Epidermal melanocyte (primary cell): ENCODE results near the gene DES.

ENCODE experiments used
- DNase-seq: peaks from one replicate; pipeline ENCODE4 v3.0.0; 2011; ENCODE audit warnings: low spot score; ENCODE audit not compliant: insufficient read length

DES gene

DNA sequence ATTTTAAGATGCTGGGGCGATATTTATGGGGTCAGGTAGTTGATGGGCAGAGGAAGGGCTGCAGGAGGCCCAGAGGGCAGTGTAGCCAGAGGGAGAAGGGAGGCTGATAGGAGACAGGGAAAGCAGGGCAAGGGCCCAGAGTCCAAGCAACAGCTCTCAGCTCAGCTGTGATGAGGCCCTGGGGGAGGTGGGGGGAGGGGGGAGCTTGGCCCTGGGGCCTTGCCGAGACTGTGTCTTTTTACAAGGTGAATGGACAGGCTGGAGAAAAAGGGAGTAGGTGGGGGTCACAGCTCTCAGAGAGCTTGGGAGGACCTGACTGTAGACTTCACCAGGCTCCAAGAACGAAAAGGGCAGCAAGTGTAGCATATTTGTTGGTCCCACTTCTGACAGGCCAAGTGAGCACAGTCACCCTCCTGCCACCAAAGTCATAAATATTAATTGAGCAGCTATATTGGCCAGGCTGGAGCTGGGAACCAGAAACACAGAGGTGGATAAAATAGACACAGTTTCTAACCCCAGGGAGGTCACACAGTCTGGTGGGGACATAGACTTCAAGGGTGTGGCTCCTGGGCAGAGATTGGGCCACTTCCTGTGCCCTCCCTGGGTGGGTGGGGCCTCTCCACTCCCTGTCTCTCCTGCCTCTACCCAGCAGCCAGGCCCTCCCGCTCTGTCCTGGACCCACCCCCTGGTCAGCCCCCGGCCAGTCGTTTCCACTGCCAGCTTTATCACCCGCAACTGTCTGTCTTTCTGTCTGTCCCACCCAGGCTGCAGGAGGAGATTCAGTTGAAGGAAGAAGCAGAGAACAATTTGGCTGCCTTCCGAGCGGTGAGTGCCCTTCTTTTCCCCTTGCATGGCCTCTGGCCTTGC lies 1.4 kb downstream of the DES start:
- DNase-seq = no peak

DNA sequence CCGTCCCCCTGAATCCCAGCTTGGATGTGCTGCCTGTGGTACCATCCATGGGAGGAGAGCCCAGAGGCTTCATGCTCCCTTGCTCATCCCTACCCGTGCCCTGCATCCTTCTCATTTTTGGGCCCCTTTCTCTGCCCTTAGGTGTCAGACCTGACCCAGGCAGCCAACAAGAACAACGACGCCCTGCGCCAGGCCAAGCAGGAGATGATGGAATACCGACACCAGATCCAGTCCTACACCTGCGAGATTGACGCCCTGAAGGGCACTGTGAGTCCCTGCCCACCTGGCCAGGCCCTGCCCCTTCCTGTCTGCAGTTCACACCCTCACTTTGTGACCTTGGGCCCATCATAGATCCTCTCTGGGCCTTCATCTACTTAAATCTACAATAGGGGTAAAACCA lies 2.5 kb downstream of the DES start:
- peak; percentile 2 for DNase-seq

DNA sequence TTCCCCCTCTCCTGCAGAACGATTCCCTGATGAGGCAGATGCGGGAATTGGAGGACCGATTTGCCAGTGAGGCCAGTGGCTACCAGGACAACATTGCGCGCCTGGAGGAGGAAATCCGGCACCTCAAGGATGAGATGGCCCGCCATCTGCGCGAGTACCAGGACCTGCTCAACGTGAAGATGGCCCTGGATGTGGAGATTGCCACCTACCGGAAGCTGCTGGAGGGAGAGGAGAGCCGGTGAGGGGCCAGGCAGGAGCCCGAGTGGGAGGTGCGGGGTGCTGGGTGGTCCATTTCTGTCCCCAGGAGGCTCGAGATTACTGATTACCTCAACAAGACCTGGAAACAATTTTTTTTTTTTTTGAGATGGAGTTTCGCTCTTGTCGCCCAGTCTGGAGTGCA lies 3.1 kb downstream of the DES start:
- DNase-seq = peak; percentile 8

DNA sequence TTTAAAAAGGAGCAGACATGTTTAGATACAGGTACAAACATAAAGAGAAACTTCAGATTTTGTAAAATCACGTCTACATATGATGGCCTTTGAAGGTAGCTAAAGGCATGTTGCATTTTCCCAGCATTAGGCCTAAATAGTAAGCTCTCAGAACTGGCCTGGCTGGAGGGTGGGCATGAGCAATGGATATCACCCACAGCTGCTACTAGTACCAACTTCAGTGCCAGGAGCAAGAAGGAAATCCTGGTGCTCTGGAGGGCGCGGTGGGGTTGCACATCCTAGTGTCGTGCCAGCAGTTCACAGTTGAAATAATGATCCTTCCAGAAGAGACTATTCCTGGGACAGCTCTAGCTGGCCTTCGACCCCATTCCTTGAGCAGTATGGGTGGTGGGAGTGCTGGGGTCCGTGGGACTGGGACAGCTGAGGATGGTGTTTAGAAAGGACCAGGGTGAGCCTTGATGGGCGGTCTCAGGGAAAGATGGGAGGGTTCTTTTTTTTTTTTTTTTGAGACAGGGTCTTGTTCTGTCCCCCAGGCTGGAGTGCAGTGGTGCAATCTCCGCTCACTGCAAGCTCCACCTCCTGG lies 4.9 kb downstream of the DES start:
- no peak for DNase-seq

DNA sequence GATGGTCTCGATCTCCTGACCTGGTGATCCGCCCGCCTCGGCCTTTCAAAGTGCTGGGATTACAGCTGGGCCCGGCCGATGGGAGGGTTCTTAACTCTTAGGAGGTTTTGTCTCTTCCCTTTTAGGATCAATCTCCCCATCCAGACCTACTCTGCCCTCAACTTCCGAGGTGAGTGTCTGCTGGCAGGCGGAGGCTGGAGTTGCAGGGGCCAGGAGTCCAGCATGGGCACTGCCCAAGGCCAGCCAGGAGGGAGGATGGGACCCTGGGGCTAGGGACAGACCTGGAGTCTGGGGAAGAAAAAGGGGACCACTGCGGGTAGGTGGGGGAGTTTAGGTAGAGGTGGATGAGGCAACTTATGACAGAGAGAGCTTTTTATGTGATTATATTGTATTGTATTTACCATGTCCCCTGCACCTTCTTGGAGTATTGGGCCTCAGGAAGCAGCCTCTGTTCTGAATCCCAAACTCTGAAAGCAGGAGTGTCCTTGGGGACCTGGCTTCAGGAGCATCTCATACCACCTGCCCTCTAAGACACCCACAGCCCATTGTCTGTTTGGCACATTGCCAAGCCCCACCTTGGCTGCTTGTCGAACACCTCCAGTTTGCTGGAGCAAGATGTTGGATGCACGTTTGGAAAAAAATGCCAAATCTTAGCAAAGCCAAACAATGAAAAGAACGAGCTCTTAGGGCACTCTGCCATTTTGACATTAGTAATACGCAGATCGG lies 5.6 kb downstream of the DES start:
- DNase-seq = no peak

DNA sequence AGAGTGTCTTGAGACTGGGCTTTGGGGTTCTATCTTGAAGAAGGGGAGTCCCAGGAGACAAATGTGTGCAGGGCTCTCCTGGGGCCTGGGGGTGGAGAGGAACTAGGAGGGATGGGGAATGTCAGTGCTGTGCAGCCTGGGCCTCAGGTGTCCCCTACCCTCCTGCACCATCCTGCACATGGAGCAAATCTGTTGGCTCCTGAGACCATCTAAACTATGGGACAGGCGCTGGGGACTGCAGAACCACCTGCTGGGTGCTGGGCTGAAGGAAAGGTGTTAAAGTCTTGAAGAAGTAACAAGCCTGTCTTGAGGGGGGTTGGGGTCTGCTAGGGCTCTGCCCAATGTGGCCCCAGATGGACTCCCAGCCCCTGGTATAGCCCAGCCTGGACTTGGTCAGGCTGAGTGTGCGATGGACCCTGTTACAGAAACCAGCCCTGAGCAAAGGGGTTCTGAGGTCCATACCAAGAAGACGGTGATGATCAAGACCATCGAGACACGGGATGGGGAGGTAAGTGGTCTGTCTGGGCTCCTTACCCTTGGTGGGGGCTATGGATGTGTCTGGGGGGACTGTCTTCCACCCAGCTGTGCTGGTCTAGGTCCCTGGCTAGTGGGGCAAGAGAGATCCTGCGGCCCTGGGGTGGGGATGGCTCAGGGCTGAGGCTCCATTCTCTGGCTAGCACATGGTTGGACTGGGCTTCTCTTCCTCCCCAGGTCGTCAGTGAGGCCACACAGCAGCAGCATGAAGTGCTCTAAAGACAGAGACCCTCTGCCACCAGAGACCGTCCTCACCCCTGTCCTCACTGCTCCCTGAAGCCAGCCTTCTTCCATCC lies 7.3 kb downstream of the DES start:
- no peak for DNase-seq

DNA sequence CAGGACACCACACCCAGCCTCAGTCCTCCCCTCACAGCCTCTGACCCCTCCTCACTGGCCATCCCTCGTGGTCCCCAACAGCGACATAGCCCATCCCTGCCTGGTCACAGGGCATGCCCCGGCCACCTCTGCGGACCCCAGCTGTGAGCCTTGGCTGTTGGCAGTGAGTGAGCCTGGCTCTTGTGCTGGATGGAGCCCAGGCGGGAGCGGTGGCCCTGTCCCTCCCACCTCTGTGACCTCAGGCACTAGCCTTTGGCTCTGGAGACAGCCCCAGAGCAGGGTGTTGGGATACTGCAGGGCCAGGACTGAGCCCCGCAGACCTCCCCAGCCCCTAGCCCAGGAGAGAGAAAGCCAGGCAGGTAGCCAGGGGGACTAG lies 7.9 kb downstream of the DES start:
- DNase-seq = no peak

DNA sequence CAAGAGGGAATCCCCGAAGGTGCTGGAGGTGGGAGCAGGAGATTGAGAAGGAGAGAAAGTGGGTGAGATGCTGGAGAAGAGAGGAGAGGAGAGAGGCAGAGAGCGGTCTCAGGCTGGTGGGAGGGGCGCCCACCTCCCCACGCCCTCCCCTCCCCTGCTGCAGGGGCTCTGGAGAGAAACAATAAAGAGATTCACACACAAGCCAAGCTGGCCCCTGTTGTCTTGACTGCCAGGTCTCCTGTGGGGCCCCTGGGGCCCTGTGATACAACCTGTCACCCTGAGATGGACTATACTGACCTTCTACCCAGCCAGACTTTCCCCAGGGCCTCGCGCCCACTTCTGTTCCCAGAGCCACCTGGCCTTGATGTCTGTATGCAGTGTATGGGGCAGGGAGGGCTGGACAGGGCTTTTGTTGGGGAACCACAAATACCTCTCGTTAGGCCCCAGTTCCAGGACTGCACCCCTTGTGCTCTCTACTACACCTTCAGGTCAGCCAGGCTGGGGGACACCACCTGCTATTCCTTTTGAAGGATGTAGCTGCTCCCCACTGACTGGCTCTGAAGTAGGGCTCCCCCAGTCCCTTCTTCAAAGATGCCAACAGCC lies 8.5 kb downstream of the DES start:
- DNase-seq = no peak

DNA sequence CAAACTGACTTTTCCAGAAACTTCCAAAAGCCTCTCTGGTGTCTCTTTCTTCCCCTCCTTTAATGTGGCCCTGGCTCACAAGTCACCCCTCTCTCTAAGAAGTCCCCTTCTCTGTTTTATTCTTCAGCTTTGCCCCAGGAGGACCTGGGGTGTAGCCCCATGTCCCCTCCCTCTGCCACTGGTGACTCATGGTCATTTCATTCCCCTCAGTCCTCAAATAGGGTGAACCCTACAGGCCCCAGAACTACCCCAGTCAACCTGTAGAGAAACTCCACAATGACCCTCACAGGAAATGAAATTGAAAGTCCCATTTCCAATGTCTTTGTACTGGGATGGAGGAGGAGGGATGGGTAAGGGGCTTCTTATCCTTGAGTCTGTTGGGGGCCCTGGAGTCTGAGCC lies 10.3 kb downstream of the DES start:
- DNase-seq = no peak

DNA sequence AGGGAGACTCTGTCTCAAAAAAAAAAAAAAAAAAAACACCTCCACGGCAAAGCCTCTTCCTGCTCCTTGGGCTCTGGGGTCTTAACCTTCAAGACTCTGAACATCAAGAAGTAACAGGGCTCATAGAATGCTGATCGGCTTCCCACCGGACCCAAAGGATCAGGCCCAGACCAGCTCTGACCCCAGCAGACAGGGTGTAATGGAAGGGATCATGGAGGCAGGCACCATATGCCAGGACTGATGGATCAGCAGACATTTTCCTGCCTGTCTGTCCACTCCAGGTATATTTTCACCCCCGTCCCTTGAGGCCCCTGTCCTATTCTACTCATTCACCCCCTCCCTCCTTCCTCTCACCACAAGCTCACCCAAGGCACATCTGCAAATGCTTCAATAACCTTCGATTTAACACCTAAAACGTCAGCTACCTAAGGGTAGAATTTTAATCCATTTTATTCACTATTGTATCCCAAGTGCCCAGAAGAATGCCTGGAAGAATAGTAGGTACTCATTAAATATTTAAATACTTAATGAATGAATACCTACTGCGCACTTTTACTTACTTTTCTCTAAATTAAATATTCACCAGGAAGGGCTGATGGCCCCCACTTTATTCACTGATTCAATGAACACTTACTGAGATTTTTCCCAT lies 11.9 kb downstream of the DES start:
- no peak for DNase-seq

DNA sequence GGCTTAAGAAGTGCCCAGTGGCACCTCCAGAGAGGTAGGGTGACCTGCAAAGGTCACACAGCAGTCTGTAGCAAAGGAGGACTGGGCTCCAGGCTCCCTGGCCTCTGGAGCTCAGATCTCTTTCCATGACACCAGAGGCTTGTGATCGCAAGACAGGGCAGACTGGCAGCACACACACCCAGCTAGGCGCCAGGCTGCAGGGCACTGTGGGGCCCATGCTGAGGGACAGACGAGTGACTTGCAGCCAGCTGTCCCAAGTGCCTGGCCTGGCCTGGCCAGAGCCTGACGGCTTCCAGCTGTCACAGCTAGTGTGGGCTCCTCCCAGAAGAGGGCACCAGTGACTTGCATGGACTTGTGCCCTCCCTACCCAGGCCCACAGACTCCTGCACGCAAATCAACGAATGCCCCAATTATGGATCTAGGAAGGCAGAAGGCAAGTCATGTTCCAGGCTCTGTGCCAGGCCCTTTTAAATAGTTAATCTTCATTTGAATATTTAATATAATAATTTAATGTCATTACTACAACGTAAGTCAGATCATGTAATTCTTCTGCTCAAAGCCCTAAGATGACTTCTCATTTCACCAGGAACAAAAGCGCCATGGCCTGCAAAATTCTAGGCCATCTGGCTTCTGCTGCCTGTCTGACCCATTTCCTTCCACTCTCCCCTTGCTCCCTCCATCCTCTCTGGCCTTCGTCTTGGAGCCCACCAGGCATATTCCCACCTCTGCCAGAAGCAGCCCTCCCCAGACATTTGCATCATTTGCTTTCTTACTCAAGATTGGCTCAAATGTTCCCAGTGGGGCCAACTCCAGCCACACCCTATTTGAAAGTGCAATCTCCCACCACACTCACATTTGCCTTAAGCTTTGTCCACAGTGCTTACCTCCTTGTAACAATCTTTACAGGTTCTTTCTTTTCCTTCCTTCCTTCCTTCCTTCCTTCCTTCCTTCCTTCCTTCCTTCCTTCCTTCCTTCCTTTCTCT lies 12.7 kb downstream of the DES start:
- peak; percentile 54 for DNase-seq

DNA sequence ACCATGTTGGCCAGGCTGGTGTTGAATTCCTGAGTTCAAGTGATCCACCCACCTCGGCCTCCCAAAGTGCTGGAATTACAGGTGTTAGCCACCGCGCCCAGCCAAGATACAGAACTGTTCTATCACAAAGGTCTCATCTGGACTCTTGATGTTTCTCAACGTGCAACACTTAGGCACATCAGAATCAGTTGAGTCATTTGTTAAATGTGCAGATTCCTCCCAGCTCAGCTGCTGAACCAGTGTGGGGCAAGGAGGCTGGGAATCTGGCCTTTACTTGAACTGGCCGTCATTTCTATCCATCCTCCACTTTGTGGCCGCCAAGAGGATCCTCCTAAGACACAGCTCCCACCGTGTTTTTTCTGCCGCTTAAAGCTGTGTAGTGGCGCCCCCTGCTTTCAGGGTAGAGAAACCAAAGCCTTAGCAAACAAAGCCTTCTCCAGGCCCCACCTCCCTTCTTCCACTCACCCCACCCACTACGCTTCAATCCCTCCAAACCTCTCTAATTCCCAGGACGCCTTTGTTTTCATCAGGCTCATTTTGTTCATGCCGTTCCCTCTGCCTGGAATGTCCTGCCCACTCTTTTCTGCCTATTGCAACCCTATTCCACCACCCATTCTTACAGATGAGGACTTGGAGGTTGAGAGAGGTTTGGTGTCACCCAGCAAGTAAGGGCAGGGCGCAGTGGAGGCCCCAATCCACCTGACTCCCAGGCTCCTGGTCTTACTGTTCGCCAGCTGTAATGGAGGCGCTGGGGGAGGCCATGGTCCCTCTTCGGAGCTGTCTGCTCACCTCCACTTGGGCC lies 15.7 kb downstream of the DES start:
- DNase-seq = no peak

DNA sequence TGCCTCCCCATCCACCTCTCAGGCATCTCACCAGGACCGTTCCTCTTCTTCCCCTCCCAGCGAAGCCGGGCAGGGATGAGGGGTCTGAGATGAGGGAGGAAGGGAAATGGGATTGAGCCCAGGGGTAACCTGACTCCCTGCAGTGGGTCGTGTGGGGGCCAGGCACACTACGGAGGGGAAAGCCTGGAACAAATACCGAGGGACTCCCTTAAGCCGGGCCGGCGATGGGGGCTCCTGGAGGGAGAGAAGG lies 16.2 kb downstream of the DES start:
- no peak for DNase-seq

DNA sequence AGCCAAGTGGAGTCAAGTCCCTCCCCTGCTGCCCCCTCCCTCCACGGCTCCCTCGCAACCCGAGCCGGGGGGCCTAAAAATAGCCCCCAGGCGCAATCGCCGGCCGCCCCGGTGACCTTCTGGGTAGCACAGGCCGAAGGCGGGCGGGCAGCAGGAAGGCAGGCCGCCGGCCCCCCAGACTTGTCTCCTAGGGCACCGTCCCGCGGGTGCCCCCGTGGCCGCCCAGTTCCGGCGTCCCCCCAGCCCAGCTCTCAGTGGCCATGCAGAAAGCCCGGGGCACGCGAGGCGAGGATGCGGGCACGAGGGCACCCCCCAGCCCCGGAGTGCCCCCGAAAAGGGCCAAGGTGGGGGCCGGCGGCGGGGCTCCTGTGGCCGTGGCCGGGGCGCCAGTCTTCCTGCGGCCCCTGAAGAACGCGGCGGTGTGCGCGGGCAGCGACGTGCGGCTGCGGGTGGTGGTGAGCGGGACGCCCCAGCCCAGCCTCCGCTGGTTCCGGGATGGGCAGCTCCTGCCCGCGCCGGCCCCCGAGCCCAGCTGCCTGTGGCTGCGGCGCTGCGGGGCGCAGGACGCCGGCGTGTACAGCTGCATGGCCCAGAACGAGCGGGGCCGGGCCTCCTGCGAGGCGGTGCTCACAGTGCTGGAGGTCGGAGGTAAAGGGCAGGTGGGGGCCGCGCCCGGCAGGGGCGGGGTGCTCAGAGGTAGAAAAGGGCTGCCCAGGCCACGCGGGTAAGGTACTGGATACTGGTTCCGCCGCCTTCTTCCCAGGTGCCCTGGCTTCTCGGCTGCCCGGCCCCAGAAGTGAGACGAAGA lies 16.7 kb downstream of the DES start, which contains the start of gene SPEG:
Gene SPEG, plus strand, starts transcription at position 126 of the 808 bp plus-strand sequence. Its CDS starts 135 bp downstream, at position 261.
- no peak for DNase-seq

DNA sequence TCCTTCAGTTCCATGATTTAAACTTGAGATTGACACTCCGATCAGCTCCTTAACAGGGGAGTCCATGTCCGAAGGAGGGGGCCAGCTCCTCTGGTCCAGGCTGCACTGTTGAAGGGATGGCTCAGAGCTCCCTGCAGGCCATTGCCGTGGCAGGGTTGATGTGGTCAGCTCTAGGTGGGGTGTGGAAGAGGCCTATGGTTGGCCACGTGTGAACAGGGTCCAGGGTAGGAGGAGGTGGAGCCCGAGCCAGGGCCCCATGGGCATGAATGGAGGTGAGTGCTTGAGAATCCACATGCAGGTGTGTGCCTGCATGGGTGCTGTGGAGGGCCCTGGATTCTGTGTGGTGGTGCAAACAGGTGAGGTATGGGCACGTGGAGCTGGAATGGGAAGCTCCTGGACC lies 17.5 kb downstream of the DES start:
- DNase-seq = no peak

DNA sequence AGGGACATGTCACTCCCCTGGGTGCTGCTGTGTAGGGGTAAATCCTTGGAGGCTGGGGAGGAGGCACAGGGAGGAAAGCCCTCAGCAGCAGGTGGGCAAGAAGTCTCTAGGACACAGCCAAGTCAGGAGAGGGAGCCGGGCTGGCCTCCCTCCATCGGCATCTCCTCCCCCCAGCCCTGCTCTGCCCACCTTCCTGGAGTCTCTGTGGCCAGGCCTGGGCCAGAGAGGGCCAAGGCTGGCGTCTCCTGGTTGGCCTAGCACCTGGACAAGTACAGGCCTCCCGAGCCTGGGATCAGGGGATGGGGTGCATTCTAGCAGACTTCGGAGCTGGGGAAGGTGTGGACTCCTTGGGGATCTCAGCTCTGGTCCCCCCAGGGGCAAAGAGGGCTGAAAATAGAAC lies 18.3 kb downstream of the DES start:
- no peak for DNase-seq

DNA sequence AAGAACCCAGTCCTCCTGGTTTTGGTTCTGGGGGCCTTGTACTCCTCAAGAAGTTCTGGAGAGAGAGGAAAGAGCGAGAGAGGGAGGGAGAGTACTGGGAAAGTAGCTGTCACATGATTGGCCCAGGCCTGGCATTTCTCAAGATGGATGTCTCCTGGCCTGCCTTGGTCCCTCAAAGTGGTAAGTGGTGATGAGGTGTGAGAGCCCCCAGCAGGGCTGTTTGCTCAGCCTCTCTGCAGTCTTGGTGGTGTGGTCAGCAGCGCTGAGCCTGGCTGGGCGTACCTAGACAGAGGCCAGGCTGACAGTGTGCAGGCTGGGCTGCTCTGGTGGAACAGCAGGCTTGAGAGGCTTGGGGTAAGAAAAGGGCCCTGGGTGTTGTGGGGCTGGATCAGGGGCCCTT lies 19.0 kb downstream of the DES start:
- DNase-seq = no peak

DNA sequence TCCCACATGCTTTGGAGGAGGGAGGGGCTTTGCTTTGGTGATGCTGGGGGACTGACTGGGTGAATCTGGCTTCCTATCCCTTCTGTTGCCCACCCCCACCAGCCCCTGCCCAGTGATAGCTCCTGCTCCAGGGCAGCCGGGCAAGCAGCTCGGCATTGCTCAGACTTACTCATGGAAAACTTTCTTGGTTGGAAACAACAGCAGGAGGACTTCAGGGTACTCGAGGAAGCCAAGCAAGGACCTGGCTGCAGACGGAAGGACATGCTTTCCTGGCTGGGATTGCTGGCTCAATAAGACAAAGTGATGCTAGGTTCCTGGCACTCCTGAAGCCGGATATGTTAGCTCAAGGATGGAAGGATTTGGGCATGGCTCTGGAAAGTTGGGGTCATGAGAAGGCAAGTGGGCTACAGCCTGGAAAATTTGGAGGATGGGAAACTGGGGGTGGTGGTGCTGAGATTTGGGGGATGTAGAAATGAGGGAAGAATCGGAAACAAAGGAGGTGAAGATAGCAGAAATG lies 19.6 kb downstream of the DES start:
- DNase-seq = no peak
